ENCODE data around the gene DEF6.
A peak's percentile ranks its signal among the peaks of the same experiment; 100 is the strongest.

Gene DEF6

GRCh38 chr6:35297601-35298481 lies at the start of gene DEF6:
Gene DEF6, plus strand, starts transcription at chr6:35297818. Its CDS starts 39 bp downstream, at chr6:35297857.
- Histone ChIP-seq H3K9me3 (replicated peaks in 1 of 11) (no peaks in the 10 kb centered on the region), H3K4me2 (peak within 1 kb of the TSS; percentile 94 to 99 (median 98)), H4K20me1 (peaks cover 0 to 10% (median 2%) of the 10 kb centered on the region in 11 experiments; a peak in 6 of 22 replicates), H3K4me3 (peak within 1 kb of the TSS; percentile 68 to 87 (median 75)), H3K4me1 (peaks cover 69 to 100% (median 96%) of the 10 kb centered on the region in 10 experiments), H3K9ac (peak within 1 kb of the TSS; percentile 79 to 92 (median 90)), H3K27ac (peak within 1 kb of the TSS; percentile 75 to 96 (median 93)), H3K36me3 (peaks cover 0 to 42% (median 24%) of the 10 kb centered on the region in 11 experiments; a peak in 16 of 22 replicates), H3K27me3 (no peaks in the 10 kb centered on the region)
- TF ChIP-seq Cebpa-rat (IDR thresholded peaks at IDR 0.05): no peak

GRCh38 chr6:35248300-35248699 lies 49.3 kb upstream of the DEF6 start:
- Histone ChIP-seq H4K20me1 (peaks cover 0 to 40% (median 3%) of the 10 kb centered on the region in 11 experiments; a peak in 11 of 22 replicates), H3K4me2 (peak overlapping the region; percentile 35 to 72 (median 58)), H3K9ac (no peak overlapping the region)

GRCh38 chr6:35248965-35249364 lies 48.7 kb upstream of the DEF6 start:
- no peaks in the 10 kb centered on the region for H3K27me3 ChIP-seq
- H3K4me1 ChIP-seq: peaks cover 26 to 44% (median 34%) of the 10 kb centered on the region in 10 experiments
- H4K20me1 ChIP-seq: peaks cover 0 to 40% (median 3%) of the 10 kb centered on the region in 11 experiments; a peak in 11 of 22 replicates
- TF ChIP-seq Cebpa-rat (IDR thresholded peaks at IDR 0.05): no peak
- peak overlapping the region; percentile 35 to 72 (median 58) for H3K4me2 ChIP-seq
- H3K9me3 ChIP-seq (replicated peaks in 1 of 11): no peaks in the 10 kb centered on the region
- H3K36me3 ChIP-seq: peaks cover 11 to 52% (median 28%) of the 10 kb centered on the region in 11 experiments
- H3K27ac ChIP-seq: peak overlapping the region in 5 of 11 experiments; percentile 0 to 68 (median 41); a peak in 8 of 22 replicates
- no peak overlapping the region for H3K9ac ChIP-seq
- H3K4me3 ChIP-seq: no peak overlapping the region

More at GRCh38 chr6:35248300-35248699, 49.3 kb upstream of the DEF6 start:
- Histone ChIP-seq H3K36me3 (peaks cover 11 to 51% (median 32%) of the 10 kb centered on the region in 11 experiments), H3K4me3 (no peak overlapping the region), H3K9me3 (replicated peaks in 1 of 11) (no peaks in the 10 kb centered on the region), H3K27ac (peak overlapping the region in 6 of 11 experiments; percentile 0 to 68 (median 28); a peak in 8 of 22 replicates), H3K27me3 (no peaks in the 10 kb centered on the region), H3K4me1 (peaks cover 26 to 44% (median 36%) of the 10 kb centered on the region in 10 experiments)
- no peak for TF ChIP-seq Cebpa-rat (IDR thresholded peaks at IDR 0.05)

- Histone ChIP-seq H3K27me3 (no peaks in the 10 kb centered on the region), H3K9me3 (replicated peaks in 1 of 11) (no peaks in the 10 kb centered on the region), H3K4me2 (no peak overlapping the region), H4K20me1 (peaks cover 0 to 26% (median 0%) of the 10 kb centered on the region in 11 experiments; a peak in 8 of 22 replicates), H3K4me1 (peaks cover 28 to 37% (median 30%) of the 10 kb centered on the region in 10 experiments), H3K9ac (no peak overlapping the region), H3K36me3 (peaks cover 0 to 23% (median 4%) of the 10 kb centered on the region in 11 experiments; a peak in 7 of 22 replicates), H3K4me3 (no peak overlapping the region), H3K27ac (no peak overlapping the region)
- TF ChIP-seq Cebpa-rat (IDR thresholded peaks at IDR 0.05): no peak
These were observed 45.7 kb upstream of the DEF6 start for GRCh38 chr6:35251949-35252348.

GRCh38 chr6:35253249-35253648 lies 44.4 kb upstream of the DEF6 start:
- Histone ChIP-seq H3K27ac (no peak overlapping the region), H3K27me3 (no peaks in the 10 kb centered on the region), H3K4me3 (no peak overlapping the region), H3K4me1 (peaks cover 31 to 43% (median 36%) of the 10 kb centered on the region in 10 experiments), H3K4me2 (no peak overlapping the region), H4K20me1 (peaks cover 0 to 17% (median 0%) of the 10 kb centered on the region in 11 experiments; a peak in 8 of 22 replicates), H3K9me3 (replicated peaks in 1 of 11) (no peaks in the 10 kb centered on the region), H3K36me3 (peaks cover 0 to 23% (median 4%) of the 10 kb centered on the region in 11 experiments; a peak in 6 of 22 replicates), H3K9ac (no peak overlapping the region)
- 0 out of 22 replicates have a peak, but pooled peaks of 1 of the 11 experiments have one; percentile 19 for TF ChIP-seq Cebpa-rat (IDR thresholded peaks at IDR 0.05)

- Histone ChIP-seq H3K4me3 (peak overlapping the region; percentile 65 to 93 (median 80)), H3K9ac (peak overlapping the region; percentile 92 to 98 (median 97)), H3K4me2 (peak overlapping the region; percentile 83 to 97 (median 93)), H3K36me3 (0 out of 22 replicates have a peak, but pooled peaks cover 0 to 6% (median 0%) of the 10 kb centered on the region in 11 experiments), H4K20me1 (peaks cover 0 to 6% (median 0%) of the 10 kb centered on the region in 11 experiments; a peak in 3 of 22 replicates), H3K4me1 (peaks cover 24 to 37% (median 32%) of the 10 kb centered on the region in 10 experiments), H3K9me3 (replicated peaks in 1 of 11) (no peaks in the 10 kb centered on the region), H3K27ac (peak overlapping the region; percentile 94 to 99 (median 95); a peak in 21 of 22 replicates), H3K27me3 (no peaks in the 10 kb centered on the region)
- no peak for TF ChIP-seq Cebpa-rat (IDR thresholded peaks at IDR 0.05)
These were observed 39.3 kb upstream of the DEF6 start for GRCh38 chr6:35258336-35258735.

- Histone ChIP-seq H3K9ac (peak overlapping the region; percentile 92 to 98 (median 97)), H3K27me3 (no peaks in the 10 kb centered on the region), H3K4me1 (peaks cover 24 to 42% (median 36%) of the 10 kb centered on the region in 10 experiments), H3K36me3 (0 out of 22 replicates have a peak, but pooled peaks cover 0 to 3% (median 0%) of the 10 kb centered on the region in 11 experiments), H3K4me2 (peak overlapping the region; percentile 83 to 97 (median 93)), H3K4me3 (peak overlapping the region; percentile 65 to 93 (median 80)), H4K20me1 (peaks cover 0 to 7% (median 0%) of the 10 kb centered on the region in 11 experiments; a peak in 2 of 22 replicates), H3K9me3 (replicated peaks in 1 of 11) (no peaks in the 10 kb centered on the region), H3K27ac (peak overlapping the region; percentile 94 to 99 (median 95))
- no peak for TF ChIP-seq Cebpa-rat (IDR thresholded peaks at IDR 0.05)
These were observed 38.8 kb upstream of the DEF6 start for GRCh38 chr6:35258858-35259193.

GRCh38 chr6:35259194-35259947 lies 38.2 kb upstream of the DEF6 start, which contains the start of gene ZNF76:
Gene ZNF76, plus strand, starts transcription at chr6:35259735. Its CDS starts 21,417 bp downstream, at chr6:35281152.
- Histone ChIP-seq H3K9ac (peak within 1 kb of the TSS; percentile 92 to 98 (median 97)), H3K27ac (peak within 1 kb of the TSS; percentile 94 to 99 (median 95)), H3K4me3 (peak within 1 kb of the TSS; percentile 65 to 93 (median 80)), H3K27me3 (no peaks in the 10 kb centered on the region), H3K4me2 (peak within 1 kb of the TSS; percentile 85 to 98 (median 93)), H4K20me1 (peaks cover 0 to 8% (median 0%) of the 10 kb centered on the region in 11 experiments; a peak in 3 of 22 replicates), H3K9me3 (replicated peaks in 1 of 11) (no peaks in the 10 kb centered on the region), H3K4me1 (peaks cover 29 to 47% (median 42%) of the 10 kb centered on the region in 10 experiments), H3K36me3 (0 out of 22 replicates have a peak, but pooled peaks cover 0 to 3% (median 0%) of the 10 kb centered on the region in 11 experiments)
- no peak for TF ChIP-seq Cebpa-rat (IDR thresholded peaks at IDR 0.05)
